A172 (cell line): ENCODE measurements around the gene MOB1B. TPM values are rescaled to one million over a fixed set of nuclear protein-coding genes. Genes with fewer than 3 reads are reported as not detected.
A peak's percentile ranks its signal among the peaks of the same experiment; 100 is the strongest.
"Not testable (repeated sequence)": the region's sequence is repeated elsewhere in the genome, so short reads cannot be mapped to it uniquely, and the experiment has no call there.

Source experiments
- DNase-seq: peaks from one replicate; pipeline ENCODE4 v3.0.0-alpha.2; 2015; ENCODE audit warnings: low spot score
- total RNA-seq: library from RNA; depleted of rRNA; stranded (reverse); fragments of >200 nt; shearing (Covaris generic); gene quantifications from 2 replicates; pipeline ENCODE4 v1.2.3, GENCODE V29; 2014

MOB1B gene
- total RNA-seq, 1 experiment from 2014 or later: 7.0 TPM

- DNase-seq: no peak
Measured at GRCh38 chr4:70956549-70957210, 54.5 kb downstream of the MOB1B start.

GRCh38 chr4:70958681-70959080 is 56.5 kb downstream of the MOB1B start:
- no peak for DNase-seq

- DNase-seq: peak; percentile 2
Measured at GRCh38 chr4:70969076-70969475, 66.9 kb downstream of the MOB1B start.

- no peak for DNase-seq
Measured at GRCh38 chr4:70976252-70976651, 74.1 kb downstream of the MOB1B start.

- no peak for DNase-seq
Measured at GRCh38 chr4:70979445-70980008, 77.4 kb downstream of the MOB1B start.

GRCh38 chr4:70980196-70980595 is 78.0 kb downstream of the MOB1B start:
- DNase-seq: no peak

- DNase-seq: no peak
Measured at GRCh38 chr4:70984106-70984505, 81.9 kb downstream of the MOB1B start.

GRCh38 chr4:70984589-70984988 is 82.4 kb downstream of the MOB1B start:
- no peak for DNase-seq

GRCh38 chr4:70991596-70991995 is 89.4 kb downstream of the MOB1B start:
- DNase-seq: no peak

GRCh38 chr4:70992391-70992881 is 90.3 kb downstream of the MOB1B start:
- no peak for DNase-seq

- DNase-seq: peak; percentile 66
Measured at GRCh38 chr4:70993181-70994068, 91.3 kb downstream of the MOB1B start, which contains the start of gene DCK. Gene DCK (plus strand): TSS chr4:70993649. CDS start chr4:70993836, 187 bp downstream.

GRCh38 chr4:70994069-70994366 is 91.8 kb downstream of the MOB1B start:
- DNase-seq: peak; percentile 10

- no peak for DNase-seq
Measured at GRCh38 chr4:70994387-70995099, 92.4 kb downstream of the MOB1B start.

- DNase-seq: no peak
Measured at GRCh38 chr4:70996018-70996360, 93.8 kb downstream of the MOB1B start.

GRCh38 chr4:70997036-70997435 is 94.9 kb downstream of the MOB1B start:
- DNase-seq: no peak

GRCh38 chr4:70997546-70997945 is 95.4 kb downstream of the MOB1B start:
- no peak for DNase-seq

GRCh38 chr4:70999639-71000038 is 97.5 kb downstream of the MOB1B start:
- DNase-seq: not testable (repeated sequence)

GRCh38 chr4:71001363-71001762 is 99.2 kb downstream of the MOB1B start:
- DNase-seq: not testable (repeated sequence)

GRCh38 chr4:71004281-71004851 is 102.2 kb downstream of the MOB1B start:
- no peak for DNase-seq

- DNase-seq: not testable (repeated sequence)
Measured at GRCh38 chr4:71005025-71005424, 102.9 kb downstream of the MOB1B start.

GRCh38 chr4:71006203-71006907 is 104.2 kb downstream of the MOB1B start:
- DNase-seq: no peak
